ENCODE data around the gene PIM2.

PIM2 gene

DNA sequence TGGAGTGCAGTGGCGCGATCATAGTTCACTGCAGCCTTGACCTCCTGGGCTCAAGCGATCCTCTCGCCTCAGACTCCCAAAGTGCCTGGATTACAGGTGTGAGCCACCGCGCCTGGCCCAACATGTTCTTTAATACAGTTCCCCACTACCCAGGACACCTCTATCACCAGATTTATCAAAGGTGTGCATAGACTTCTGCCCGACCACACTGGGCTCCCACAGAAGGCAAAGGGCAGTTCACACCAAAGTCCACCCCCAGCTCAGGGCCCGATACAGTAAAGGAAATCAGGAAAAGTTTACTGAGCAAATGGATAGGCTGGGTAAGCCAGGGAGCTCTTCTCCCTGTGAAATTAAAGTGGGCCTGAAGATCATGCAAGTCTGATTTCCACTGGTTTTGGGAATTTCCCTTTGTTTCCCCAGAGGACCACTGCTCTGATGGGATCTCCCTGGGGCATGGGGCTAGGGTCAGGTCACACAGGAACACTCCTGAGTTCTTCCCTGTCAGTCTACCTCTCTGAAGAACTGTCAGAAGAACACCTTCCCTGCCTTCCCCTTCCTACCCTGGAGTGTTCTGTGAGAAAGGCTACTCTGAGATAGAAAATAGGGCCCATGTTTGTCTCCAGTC is 17.7 kb upstream of the PIM2 start:
- no peak for DNase-seq (ENCODE audit: low read depth in 2 of 2)

DNA sequence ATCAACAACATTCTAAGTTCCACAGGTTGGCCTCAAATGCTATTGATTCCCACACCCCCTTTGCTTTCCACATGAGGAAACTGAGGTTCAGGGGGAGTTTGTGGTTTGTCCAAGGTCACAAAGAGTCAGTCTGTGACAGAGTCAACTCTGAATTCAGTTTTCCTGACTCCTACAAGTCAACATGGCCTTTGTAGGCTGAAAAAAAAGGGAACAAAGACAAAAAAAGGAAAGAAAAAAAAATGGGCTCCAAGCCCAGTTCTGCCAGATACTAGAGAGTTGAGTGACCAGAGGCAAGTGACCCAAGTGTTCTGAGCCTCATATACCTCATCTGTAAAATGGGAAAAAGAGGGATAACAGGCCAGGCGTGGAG is 16.5 kb upstream of the PIM2 start:
- no peak for DNase-seq (ENCODE audit: low read depth in 2 of 2)

DNA sequence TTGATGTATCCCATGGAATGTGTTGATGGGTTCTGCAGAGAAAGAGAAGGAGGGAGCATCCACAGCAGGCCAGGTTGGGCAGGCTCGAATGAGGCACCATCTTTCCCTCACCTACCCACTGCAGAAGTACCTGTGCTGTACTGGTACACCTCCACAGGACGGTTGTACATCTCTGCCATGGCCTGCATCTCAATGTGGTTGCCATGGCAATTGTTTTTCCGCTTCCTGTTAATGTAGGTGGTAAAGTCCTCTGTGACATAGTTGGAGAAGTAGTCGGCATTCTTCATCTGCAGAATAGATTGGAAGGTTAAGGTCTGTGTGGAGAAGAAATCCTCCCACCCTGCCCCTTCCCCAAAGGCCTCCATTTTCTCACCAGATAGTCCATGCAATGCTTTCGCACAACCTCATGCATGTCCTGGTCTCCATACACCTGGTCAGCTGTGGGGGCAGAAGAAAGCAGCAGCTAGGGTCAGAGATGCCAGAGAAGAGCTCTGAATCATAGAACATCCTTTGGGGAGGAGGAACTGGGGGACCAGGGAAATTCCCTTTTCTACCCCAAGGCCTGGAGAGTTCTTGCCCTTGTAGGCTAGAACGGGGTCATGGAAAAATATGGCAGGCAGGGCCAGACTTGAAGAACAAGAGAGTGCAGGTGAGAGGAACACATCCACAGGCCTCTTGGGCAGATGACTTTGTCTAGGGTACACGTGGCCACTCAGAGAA is 15.9 kb upstream of the PIM2 start:
- no peak for DNase-seq (ENCODE audit: low read depth in 2 of 2)

DNA sequence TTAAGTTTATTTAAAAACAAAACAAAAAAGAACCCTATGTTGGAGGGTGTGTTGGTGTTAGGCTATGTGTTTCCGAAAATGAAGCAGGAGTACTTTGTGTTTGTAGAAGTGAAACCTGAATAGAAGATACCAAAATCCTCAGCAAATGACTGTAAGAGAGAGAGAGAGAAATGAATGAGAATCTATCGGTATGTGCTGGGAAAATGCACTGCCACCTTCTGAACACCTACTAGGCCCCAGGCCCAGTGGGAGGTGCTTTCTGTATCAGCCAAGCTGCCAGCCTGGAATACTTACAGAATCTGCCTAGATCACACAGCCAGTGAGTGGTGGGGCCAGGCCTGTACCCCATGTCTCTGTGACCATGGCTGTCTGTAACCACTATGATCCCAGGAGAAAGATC is 14.9 kb upstream of the PIM2 start:
- no peak for DNase-seq (ENCODE audit: low read depth in 2 of 2)

DNA sequence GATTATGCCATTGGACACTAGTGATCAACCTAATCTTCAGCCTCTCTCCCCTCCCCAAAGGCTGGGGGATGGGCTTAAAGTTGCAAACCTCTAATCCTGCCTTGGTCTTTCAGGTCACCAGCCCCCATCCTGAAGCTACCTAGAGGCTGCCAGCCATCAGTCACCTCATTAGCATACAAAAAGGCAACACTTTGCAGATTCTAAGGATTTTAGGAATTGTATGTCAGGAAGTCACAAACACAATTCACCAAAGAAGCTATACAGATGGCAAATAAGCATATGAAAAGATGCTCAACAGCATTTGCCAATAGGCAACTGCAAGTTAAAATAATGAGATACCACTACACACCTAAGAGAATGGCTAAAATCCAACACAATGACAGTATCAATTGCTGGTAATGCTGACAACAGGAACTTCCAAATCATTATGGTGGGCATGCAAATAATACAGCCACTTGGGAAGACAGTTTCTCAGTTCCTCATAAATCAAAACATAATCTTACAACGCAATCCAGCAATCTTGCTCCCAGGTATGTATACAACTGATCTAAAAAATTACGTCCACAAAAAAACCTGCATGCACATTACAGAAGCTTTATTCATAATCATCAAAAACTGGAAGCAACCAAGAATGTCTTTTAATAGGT is 9.0 kb upstream of the PIM2 start:
- no peak for DNase-seq (ENCODE audit: low read depth in 2 of 2)

DNA sequence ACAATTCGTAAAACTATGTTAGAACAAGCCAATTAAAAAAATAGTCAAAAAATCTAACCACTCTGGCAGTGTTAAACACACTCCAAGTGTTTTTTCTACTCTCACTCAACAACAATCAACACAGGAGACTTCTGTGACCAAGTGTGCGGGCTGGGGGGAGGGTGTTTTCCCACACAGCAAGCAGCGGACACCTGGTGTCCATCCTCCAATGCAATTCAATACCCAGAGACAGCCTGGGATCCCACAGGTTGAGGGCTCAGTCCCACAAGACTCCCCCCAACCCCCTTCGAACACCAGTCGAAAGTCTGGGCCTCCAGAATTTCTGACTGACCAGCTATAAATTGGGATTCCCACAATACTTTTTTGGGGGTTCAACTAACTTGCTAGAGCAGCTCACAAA is 8.3 kb upstream of the PIM2 start:
- DNase-seq (ENCODE audit: low read depth in 2 of 2) = no peak

DNA sequence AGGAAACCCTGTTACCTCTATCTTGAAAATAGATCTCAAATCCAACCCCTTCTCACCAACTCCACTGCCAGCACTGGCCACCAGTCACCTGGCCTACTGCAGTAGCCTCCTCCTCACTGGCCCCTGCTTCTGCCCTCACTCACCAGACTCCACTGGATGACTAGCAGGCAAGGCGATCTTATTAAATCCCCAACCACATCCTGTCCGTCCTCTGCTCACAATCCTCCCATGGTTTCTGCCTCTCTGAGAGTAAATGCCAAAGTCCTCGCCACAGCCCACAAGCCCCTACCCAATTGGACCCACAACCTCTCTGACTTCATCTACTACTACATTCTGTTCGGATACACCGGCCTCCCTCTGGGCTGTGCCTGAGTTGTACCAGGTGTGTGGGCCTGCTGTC is 5.4 kb upstream of the PIM2 start:
- no peak for DNase-seq (ENCODE audit: low read depth in 2 of 2)

DNA sequence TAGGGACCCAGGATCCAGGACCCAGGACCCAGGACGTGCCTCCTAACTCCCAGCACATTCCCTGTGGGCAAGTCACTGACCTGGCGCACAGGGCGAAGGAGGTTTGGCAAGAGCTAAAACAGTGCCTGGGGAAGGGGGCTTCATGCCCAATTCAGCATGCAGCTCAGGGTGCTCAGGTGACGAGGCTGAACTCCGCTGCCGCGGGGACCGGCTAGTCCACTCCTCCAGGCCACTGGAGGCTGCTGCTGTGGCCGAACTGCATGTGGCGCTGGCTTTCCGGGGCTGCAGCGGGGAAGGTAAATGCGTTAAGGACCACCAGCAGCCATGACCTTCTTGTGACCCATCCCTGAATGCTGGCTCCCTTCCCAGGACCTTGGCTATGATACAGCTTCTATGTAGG is 4.9 kb upstream of the PIM2 start:
- no peak for DNase-seq (ENCODE audit: low read depth in 2 of 2)

DNA sequence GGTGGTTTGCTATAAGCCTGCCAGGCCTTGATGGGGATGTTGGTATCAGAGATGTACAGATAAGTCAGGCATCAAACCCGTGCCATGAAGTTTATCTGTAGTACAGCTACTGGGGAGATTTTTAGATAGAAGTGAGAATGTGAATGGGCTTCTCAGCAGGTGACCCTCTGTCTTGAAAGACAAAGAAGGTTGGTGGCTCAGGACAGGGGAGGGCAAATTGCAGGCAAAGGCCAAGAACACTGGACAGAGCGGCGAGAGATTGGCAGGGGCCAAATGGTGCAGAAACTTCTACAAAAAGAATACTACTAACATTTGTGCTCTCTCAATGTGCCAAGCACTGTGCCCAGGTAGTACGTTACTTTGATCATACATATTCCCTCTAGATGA is 1.9 kb upstream of the PIM2 start:
- DNase-seq (ENCODE audit: low read depth in 2 of 2) = no peak

DNA sequence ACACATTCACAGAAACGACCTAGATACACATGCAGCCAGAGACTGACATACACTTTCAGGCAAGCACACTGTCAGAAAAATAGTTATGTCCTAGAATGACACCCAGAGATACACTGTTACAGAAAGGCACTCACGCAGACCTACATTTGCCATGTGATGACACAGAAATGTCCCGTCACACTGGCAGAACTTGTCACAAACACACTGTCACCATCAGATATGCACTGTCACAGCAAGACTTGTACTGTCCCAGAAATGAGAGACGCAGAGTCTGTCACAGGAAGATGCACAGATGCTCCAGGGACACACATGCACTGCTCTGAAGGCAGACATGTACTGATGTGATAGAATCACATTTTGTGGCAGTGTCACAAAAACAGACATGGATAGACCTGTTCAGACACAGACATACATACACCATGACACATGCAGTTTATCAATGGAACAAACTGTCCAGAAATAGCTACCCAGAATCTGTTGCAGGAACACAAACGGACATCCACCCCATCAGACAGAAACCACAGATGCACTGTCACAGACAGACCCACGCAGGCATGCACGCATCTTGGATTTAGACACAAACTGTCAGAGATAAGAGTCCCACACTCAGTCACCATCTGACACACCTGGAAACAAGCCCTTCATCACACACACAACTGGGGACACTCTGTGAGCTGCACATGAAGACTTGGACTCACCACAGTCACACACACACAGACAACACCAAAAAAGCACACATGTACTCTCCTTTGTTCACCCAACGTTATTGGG is 1.3 kb upstream of the PIM2 start:
- no peak for DNase-seq (ENCODE audit: low read depth in 2 of 2)

DNA sequence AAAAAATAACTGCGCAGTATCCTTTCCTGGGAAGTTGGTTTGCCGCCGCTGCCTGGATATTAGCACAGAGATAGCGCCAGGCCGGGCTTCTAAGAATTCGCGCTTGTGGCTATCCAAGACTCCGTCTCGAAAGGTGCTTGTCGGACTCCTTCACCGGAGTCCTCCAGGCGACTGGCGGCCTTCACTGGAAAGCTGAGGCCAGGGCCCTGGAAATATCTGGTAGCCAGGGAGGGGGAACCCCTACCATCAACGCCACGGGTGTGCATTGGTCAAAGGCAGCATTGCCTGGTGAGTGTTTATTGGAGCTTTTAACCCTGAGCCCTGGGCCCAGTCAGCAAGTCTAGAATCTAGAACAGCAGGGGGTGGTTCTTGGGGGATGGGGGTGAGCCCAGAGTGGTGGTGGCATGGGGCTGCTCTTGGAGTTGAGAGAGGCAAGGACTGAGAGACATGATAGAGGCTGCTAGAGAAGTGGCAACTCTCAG is 577 bp upstream of the PIM2 start:
- DNase-seq (ENCODE audit: low read depth in 2 of 2) = no peak

DNA sequence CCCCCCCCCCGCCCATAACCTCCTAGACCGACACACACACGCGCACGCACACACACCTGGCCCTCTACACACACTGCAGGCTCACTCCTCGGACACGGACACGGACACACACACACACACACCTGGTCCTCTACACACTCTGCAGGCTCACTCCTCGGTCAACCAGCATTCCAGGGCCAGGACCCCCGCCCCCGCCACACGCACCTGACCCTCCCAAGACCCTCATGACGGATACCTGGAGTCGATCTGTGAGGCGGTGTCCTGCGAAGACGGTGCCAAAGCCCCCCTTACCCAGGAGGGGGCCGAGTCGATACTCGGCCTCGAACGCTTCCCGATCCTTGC is 552 bp downstream of the PIM2 start:
- DNase-seq (ENCODE audit: low read depth in 2 of 2) = no peak

DNA sequence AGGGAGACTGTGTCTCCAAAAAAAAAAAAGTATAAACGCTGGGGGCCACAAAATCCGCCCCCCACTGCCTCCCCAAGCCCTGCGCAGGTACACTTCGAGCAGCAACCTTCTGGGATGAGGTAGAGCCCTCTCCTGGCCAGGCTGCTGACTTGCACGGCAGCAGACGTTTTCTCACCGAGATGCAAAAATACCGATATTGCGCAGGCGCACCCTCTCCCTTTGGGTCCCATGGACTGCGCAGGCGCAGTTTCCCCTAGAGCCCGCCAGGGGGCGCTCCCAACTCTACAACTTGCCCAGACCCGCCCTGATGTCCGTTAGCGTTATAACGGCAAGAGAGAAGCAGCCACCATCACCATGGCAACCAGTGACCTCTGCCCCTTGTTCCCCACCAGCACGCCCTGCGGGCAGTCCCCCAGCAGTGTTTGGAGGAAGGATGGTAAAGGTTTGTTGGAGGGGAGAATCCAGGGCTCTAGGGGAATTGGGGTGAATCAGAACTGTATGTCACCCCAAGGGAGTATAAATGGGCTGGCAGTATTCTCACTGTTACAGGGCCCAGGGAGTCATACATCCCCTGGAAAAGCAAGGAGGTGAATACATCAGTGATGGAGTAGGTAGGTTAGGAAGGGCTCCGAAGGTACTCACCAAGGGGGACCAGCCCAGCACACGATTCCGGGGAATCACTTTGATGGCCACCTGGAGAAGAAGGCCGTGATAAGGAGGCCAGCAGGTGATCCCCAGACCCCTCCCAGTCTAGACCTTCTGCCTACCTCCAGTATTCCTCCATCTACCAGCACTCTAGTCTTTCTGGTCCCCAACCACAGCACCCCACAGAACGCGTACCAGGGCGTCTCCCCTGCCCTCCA is 1.5 kb downstream of the PIM2 start:
- DNase-seq (ENCODE audit: low read depth in 2 of 2) = peak; percentile 64 to 74

DNA sequence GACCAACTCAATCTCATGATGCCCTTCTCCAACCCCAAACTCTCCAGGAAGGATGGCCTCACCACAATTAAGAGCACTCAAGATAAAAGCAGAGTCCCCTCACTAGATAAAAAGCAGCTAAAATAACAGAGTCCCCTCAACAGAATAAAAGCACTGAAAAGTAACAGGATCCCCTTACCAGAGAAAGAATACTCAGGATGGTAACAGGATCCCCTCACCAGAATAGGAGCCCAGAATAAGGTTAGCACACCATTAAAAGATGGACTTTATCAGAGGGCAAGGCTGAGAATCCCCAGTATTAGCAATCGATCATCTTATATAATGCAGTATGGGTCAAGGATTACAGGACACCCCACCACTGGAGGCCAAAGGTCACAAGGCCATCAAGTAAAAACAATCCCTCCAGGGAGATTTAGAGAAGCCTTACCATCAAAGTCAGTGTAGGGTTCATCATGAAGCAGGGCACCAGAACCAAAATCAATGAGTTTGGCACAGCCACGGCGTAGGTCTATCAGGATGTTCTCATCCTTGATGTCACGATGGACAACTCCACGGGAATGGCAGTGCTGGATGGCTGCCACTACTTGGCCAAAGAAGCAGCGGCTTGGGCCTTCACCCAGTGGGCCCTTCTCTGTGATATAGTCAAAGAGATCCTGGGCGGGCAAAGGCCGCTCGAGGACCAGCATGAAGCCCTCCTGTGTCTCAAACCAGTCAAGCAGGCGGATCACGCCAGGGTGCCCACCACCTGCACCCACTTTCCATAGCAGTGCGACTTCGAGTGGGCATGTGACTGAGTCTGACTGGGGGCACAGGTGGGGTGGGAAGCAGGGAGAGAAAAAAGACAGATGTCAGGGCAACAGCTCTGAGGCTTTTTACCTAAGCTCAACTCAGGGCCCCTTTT is 4.0 kb downstream of the PIM2 start:
- DNase-seq (ENCODE audit: low read depth in 2 of 2) = no peak

DNA sequence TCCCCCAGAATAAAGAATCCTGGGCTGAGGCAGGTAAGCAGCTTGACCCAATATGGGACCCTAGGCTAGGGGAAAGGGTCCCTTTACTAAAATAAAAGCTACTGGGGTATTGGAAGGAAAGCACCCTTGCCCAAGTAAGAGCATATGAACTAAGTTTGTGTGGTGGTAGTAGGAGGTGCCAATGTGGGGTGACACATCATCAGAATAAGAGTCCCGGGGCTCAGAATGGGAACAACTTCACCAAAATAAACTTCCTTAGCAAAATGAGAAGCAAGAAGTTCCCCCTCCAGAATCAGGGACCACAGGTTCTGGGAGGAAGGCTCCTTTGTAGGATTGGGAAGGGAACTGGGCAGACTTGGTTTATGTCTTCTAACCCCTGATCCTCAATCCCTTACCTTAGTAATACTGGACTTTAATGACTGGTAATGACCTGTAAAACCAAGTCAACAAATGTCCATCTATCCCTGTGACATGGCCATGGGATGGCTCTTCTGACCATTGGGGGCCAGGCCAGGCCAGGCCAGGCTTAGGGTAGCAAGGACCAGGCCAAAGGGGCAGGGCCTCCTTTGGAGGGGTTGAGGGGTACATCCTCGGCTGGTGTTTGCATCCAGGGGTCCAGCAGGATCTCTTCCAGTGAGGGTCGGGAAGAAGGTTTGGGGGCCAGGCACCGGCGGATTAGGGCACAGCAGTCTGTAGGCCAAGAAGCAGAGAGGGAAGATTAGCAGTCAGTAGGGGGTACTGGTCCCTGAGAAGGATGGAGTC is 5.0 kb downstream of the PIM2 start:
- DNase-seq (ENCODE audit: low read depth in 2 of 2) = no peak

DNA sequence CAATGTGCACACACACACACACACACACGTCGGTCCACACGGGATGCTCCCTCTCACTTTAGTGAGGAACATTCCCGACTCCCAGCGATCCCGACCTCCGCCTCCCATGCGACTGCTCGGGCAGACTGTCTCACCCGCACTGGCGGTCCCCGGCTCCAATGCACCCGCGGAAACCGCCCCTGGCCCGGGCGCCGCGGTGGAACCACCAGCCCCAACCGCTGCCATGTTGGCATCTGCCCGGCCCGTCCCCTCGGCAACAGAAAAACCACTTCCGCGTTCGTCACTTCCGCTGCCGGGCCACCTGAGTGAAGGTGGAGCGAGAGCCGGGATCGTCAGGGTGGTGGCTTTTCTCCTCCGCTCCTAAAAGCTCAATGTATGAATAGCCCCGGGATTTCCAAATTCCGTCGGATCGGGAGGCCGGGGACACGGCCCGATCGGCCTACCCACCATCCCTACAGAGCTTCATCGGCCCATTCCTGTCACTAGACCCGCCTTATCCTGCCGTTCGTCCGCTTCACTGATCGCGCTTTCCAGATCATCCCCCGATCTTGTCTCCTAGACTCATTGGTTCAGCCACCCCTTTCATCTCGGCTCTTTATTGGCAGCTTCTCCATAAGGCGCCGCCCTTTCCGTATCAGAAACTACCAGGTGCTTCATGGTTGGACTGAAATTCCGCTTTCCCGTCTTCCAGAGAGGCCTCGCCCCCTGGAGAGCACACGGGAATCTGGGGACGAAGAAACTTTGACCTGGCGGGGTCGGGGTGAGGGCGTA is 7.2 kb downstream of the PIM2 start, which contains the start of gene SLC35A2:
Gene SLC35A2 (minus strand): TSS at position 235 of the 771 bp plus-strand sequence. CDS start 10 bp downstream, at position 225.
- DNase-seq (ENCODE audit: low read depth in 2 of 2) = peak; percentile 54 to 65

DNA sequence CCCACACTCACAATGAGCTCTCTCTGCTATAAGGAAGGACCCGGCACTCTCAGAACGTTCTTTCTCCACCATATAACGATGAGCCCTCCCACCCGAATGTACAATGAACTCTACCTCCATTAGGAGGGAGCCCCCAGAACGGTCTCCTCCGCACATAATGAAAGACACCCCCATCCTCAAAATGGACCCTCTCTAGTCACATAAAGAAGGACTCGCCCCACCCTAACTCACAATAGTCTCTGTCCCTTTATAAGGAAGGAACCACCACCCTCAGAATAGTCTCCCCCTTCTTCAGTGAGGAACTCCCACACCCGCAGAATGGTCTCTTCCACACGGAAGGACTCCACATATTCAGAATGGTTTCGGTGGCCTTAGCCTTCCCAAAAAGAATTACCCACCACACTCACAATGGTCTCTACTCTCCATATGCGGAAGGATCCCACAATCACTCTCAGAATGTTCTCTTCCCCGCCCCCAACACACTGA is 7.9 kb downstream of the PIM2 start:
- DNase-seq (ENCODE audit: low read depth in 2 of 2) = no peak

DNA sequence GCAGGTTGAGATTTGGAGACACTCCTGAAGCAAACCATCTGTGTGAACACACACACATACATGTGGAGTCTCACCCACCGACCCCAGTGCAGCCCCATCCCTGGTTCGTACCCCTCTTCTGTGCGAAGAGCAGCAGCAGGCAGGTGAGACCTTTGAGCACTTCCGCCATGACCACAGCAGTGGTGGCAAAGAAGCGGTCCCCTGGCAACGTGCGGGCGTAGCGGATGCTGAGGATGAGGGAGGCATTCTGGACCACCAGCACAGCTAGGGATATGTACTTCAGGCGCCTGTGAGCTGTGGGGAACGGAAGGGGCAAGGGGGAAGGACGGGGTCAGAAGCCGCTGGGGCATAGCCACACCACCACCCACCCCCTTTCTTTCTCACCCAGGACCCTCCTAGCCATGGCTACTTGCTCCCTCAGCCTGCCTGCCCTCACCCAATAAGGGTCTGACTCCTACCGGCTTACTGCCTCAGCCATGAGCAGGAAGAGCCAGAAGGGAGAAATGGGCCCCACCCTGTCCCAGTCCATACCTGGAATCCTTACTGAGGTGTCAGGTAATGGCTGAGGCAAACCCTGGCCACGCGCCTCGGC is 9.0 kb downstream of the PIM2 start:
- DNase-seq (ENCODE audit: low read depth in 2 of 2) = no peak
